DND-41 (cell line): ENCODE results near the gene ARHGDIB.

Source experiments
- ATAC-seq: fragments of 200-7000 bp; cut with Tn5 transposase; 3 replicates; pipeline ENCODE4 v1.9.1; 2021; ENCODE audit warnings: low read depth; ENCODE audit not compliant: insufficient read depth
- DNase-seq: peaks from one replicate; pipeline ENCODE4 v3.0.0-alpha.2; 2020
- H2AFZ ChIP-seq: 2 replicates; pipeline ENCODE4 v1.6.0; 2012; ENCODE audit warnings: low read depth, low read length
- H3K27ac ChIP-seq: 2 replicates; pipeline ENCODE4 v1.5.1; 2012; ENCODE audit warnings: low read length, inconsistent platforms
- H3K27me3 ChIP-seq: fragments of 200-600 bp; sonication (generic); 2 replicates; pipeline ENCODE4 v1.6.0; 2012; ENCODE audit warnings: low read length, mild to moderate bottlenecking, inconsistent platforms; ENCODE audit not compliant: insufficient read depth, poor library complexity
- H3K36me3 ChIP-seq: 2 replicates; pipeline ENCODE4 v1.5.1; 2012; ENCODE audit warnings: low read length, inconsistent platforms; ENCODE audit not compliant: insufficient read depth
- H3K4me1 ChIP-seq: 2 replicates; pipeline ENCODE4 v1.5.1; 2012; ENCODE audit warnings: mild to moderate bottlenecking, low read length; ENCODE audit not compliant: insufficient read depth
- H3K4me2 ChIP-seq: 2 replicates; pipeline ENCODE4 v1.6.0; 2012; ENCODE audit warnings: mild to moderate bottlenecking, moderate library complexity, low read length, inconsistent platforms; ENCODE audit not compliant: insufficient read depth
- H3K4me3 ChIP-seq, 2 experiments: fragments of 200-600 bp in 1 of 2; shearing (Covaris generic) in 1 of 2; 2 replicates each; pipeline ENCODE4 v1.5.1; 2012 to 2016; ENCODE audit warnings: inconsistent platforms in 2 of 2, low read length in 2 of 2, mild to moderate bottlenecking in 2 of 2, low read depth in 1 of 2, moderate library complexity in 1 of 2
- H3K79me2 ChIP-seq: 2 replicates; pipeline ENCODE4 v1.6.0; 2012; ENCODE audit warnings: low read length, inconsistent platforms; ENCODE audit not compliant: insufficient read depth
- H3K9ac ChIP-seq: 2 replicates; pipeline ENCODE4 v1.6.0; 2012; ENCODE audit warnings: low read depth, mild to moderate bottlenecking, inconsistent platforms, low read length, moderate library complexity
- H3K9me3 ChIP-seq: 2 replicates; pipeline ENCODE4 v1.5.1; 2012; ENCODE audit warnings: low read length, moderate library complexity, mild to moderate bottlenecking, inconsistent platforms; ENCODE audit not compliant: insufficient read depth, severe bottlenecking
- H4K20me1 ChIP-seq: 2 replicates; pipeline ENCODE4 v1.6.0; 2012; ENCODE audit warnings: low read length; ENCODE audit not compliant: insufficient read depth
- CTCF ChIP-seq: IDR thresholded peaks from 2 replicates; pipeline ENCODE4 v1.5.1; 2012; ENCODE audit warnings: borderline replicate concordance, low read length, moderate library complexity, mild to moderate bottlenecking; ENCODE audit not compliant: poor library complexity, severe bottlenecking; ENCODE audit errors: extremely low read depth
- EZH2 ChIP-seq: IDR thresholded peaks from 3 replicates; pipeline ENCODE4 v1.6.1; 2012; ENCODE audit warnings: borderline replicate concordance, low read depth, mild to moderate bottlenecking, moderate library complexity, low read length, inconsistent platforms; ENCODE audit not compliant: severe bottlenecking

Gene ARHGDIB

GRCh38 chr12:14950982-14951746 lies 10.2 kb downstream of the ARHGDIB start:
- no peak for TF ChIP-seq EZH2
- ATAC-seq (no peak), DNase-seq (no peak)
- Histone ChIP-seq H3K4me1 (peaks cover 96% of the 10 kb centered on the region), H3K4me2 (peak overlapping the region; percentile 89), H3K4me3 (peak overlapping the region in 1 of 2 experiments; percentile 23; a peak in 2 of 4 replicates), H3K9ac (peak overlapping the region; percentile 65), H3K27me3 (no peaks in the 10 kb centered on the region), H3K27ac (peak overlapping the region; percentile 95), H3K9me3 (no peaks in the 10 kb centered on the region), H3K36me3 (peaks cover 67% of the 10 kb centered on the region), H4K20me1 (peaks cover 15% of the 10 kb centered on the region), H3K79me2 (peaks cover 97% of the 10 kb centered on the region), H2AFZ (no peak overlapping the region)

- H3K36me3 ChIP-seq: peaks cover 69% of the 10 kb centered on the region
Measured at GRCh38 chr12:14950421-14950820, 11.0 kb downstream of the ARHGDIB start.

GRCh38 chr12:14949631-14950030 lies 11.8 kb downstream of the ARHGDIB start:
- H3K4me3 ChIP-seq: peak overlapping the region in 1 of 2 experiments; percentile 11; a peak in 2 of 4 replicates
- no peaks in the 10 kb centered on the region for H3K27me3 ChIP-seq
- H4K20me1 ChIP-seq: peaks cover 12% of the 10 kb centered on the region
- peak overlapping the region; percentile 89 for H3K4me2 ChIP-seq
- no peak overlapping the region for H2AFZ ChIP-seq
- H3K36me3 ChIP-seq: peaks cover 77% of the 10 kb centered on the region
- H3K79me2 ChIP-seq: peaks cover 92% of the 10 kb centered on the region
- H3K9ac ChIP-seq: peak overlapping the region; percentile 65
- no peak for TF ChIP-seq EZH2
- TF ChIP-seq CTCF: no peak
- H3K9me3 ChIP-seq: no peaks in the 10 kb centered on the region
- H3K27ac ChIP-seq: peak overlapping the region; percentile 95
- ATAC-seq (peak; percentile 37), DNase-seq (peak; percentile 67)
- H3K4me1 ChIP-seq: peaks cover 81% of the 10 kb centered on the region

More at GRCh38 chr12:14950421-14950820, 11.0 kb downstream of the ARHGDIB start:
- H3K27ac ChIP-seq: peak overlapping the region; percentile 95
- peak overlapping the region in 1 of 2 experiments; percentile 11; a peak in 1 of 4 replicates for H3K4me3 ChIP-seq
- ATAC-seq (no peak), DNase-seq (no peak)
- H3K4me2 ChIP-seq: peak overlapping the region; percentile 89
- H3K9me3 ChIP-seq: no peaks in the 10 kb centered on the region
- no peaks in the 10 kb centered on the region for H3K27me3 ChIP-seq
- peaks cover 88% of the 10 kb centered on the region for H3K4me1 ChIP-seq
- H4K20me1 ChIP-seq: peaks cover 13% of the 10 kb centered on the region
- peak overlapping the region; percentile 65 for H3K9ac ChIP-seq
- no peak for TF ChIP-seq CTCF
- no peak for TF ChIP-seq EZH2
- peaks cover 95% of the 10 kb centered on the region for H3K79me2 ChIP-seq
- H2AFZ ChIP-seq: no peak overlapping the region

GRCh38 chr12:14948672-14949071 lies 12.7 kb downstream of the ARHGDIB start:
- Histone ChIP-seq H3K36me3 (peaks cover 74% of the 10 kb centered on the region), H3K4me2 (peak overlapping the region; percentile 89), H3K27ac (peak overlapping the region; percentile 95), H3K9ac (peak overlapping the region; percentile 65), H4K20me1 (peaks cover 4% of the 10 kb centered on the region; the same call in 1 of the 2 replicates), H3K27me3 (no peaks in the 10 kb centered on the region), H3K9me3 (no peaks in the 10 kb centered on the region), H3K4me1 (peaks cover 71% of the 10 kb centered on the region), H3K79me2 (peaks cover 83% of the 10 kb centered on the region), H3K4me3 (peak overlapping the region in 1 of 2 experiments; percentile 45; a peak in 2 of 4 replicates), H2AFZ (no peak overlapping the region)
- ATAC-seq: peak; percentile 94
- TF ChIP-seq EZH2 (no peak), CTCF (no peak)
- peak; percentile 84 for DNase-seq
